Right hindlimb (tissue), 1 donor: ENCODE data around the gene ZNHIT3.

ENCODE experiments used
- DNase-seq: peaks from one replicate; pipeline ENCODE4 v3.0.0-alpha.2; 2018

ZNHIT3 gene

GRCh38 chr17:36515837-36516236, 29.4 kb downstream of the ZNHIT3 start:
- DNase-seq = no peak

DNA sequence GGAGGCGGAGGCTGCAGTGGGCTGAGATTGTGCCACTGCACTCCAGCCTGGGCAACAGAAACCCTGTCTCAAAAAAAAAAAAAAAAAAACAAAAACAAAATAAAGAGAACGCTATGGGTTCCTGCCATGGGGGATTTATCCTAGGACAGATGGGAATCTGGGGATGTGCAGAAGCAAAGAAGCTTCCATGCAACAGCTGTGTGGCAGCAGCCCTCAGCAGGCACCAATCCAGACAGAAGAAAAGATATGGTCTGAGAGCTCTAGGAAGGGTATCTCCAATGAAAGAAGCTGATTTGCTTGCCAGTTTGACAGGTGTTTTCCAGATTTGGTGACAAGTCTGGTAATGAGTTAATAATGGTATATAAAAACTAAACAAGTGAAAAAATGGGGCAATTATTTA, 36.6 kb downstream of the ZNHIT3 start:
- DNase-seq = peak; percentile 51

DNA sequence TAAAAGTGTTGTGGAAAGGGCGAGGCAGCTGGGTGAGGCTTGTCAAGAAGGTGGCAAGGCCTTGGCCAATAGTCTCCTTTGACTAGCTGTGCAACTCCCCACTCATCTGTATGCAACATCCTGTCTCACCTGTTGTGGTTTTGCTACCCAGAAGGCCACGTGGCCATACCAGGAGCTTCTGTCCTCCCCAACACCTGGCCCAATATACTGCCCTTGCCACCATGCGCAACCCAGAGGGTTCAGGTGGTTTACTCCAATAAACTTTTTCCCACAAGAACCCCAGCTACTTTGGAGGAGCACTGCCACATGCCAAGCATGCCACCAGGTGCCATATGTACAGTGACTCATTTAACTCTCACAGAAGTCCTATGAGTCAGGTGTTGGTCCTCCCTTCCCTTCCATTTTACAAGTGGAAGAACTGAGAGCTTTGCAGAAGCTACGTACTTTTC, 38.0 kb downstream of the ZNHIT3 start:
- no peak for DNase-seq

GRCh38 chr17:36525113-36525512, 38.6 kb downstream of the ZNHIT3 start:
- DNase-seq = no peak

- DNase-seq = no peak
Measured at GRCh38 chr17:36525888-36526287, 39.4 kb downstream of the ZNHIT3 start.

DNA sequence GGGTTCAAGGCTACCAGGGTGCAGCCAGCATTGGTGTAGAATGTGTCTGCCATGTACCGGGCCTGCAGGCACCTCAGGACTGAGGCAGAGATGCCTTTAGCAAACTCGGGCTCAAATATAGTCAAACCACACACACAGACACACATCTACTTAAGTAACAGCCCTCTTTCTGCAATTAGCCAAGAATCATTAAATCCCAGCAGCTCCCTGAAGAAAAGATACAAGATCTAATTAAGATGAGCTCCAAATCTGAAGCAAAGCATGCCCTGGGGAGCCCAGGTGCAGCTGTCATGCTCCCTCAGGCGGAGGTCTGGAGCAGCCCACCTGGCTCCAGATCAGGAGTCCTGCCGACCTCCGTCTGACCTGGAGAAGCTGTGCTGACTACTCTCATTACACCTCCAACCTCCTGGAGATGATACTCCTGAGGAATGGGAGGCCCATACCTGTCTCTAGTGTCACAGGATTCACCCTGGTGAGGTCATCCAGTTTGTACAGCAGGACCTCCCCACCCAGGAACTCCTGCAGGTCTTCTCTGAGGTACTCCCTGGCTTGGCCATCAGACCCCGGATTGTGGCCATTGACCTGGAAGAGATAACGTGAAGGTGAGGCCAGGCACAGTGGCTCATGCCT, 41.3 kb downstream of the ZNHIT3 start:
- DNase-seq = no peak

GRCh38 chr17:36529121-36529520, 42.6 kb downstream of the ZNHIT3 start:
- DNase-seq = no peak

- DNase-seq = no peak
Measured at GRCh38 chr17:36532435-36532975, 46.0 kb downstream of the ZNHIT3 start.

- DNase-seq = peak; percentile 71
Measured at GRCh38 chr17:36533935-36534839, 47.7 kb downstream of the ZNHIT3 start.

DNA sequence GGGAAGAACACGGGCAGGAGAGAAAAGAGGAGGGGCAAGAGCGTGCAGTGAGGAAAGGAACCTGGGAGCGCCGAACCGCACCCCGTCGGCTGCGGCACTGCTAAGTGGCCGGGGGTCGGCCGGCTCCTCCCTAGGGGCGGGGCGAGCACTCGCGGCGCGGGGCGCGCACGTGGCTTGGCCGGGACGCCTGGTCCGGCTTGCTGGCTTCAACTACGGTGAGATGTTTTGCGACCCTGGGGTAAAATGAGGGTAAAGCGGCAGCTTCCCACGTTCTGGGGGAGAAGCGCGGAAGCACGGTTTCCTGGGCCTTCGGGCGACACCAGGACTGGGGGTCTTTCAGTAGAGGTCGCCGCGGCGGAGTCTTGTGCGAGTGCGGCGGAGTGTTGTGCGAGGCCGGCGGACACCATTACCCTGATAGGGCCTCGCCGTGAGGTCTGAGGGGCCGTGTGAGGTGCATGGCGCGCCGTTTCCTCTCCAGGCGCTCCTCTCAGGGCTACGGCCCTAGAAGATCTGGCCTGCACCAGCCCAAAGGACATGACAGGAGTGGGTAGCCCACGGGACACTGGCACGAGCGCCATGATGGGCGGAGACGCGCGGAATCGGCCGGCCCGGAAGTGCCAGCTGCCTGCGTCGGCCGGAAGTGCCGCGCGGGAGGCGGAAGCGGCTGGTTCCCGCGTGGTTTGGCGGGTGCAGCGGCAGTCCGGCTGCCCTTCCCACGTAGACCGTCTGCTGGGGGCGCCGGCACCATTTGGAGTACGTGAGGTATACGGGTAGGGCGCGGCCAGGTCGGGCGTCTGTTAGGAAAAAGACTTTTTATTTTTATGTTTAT, 48.6 kb downstream of the ZNHIT3 start, which contains the start of the genes MYO19 and PIGW:
TSS of gene MYO19 (minus strand) at position 29 of the 829 bp plus-strand sequence. CDS start 2,330 bp downstream, outside the sequence.
TSS of gene PIGW (plus strand) at position 148 of the 829 bp plus-strand sequence. CDS start 2,115 bp downstream, outside the sequence.
- DNase-seq = peak; percentile 93

DNA sequence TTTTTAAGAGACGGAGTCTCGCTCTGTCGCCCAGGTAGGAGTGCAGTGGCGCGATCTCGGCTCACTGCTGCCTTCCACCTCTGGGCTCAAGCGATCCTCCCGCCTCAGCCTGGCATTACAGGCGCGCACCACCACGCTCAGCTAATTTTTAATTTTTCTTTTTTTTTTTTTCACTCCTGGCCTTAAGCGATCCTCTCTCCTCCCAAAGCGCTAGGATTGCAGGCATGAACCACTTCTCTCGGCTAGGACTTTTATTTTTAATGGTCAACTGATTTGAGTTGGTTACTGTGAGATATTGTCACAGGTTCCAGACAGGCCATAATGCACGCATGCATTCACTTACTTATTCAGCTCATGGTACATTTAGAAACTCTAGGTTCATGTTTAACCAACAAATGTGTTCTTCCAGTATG, 49.2 kb downstream of the ZNHIT3 start:
- DNase-seq = no peak

DNA sequence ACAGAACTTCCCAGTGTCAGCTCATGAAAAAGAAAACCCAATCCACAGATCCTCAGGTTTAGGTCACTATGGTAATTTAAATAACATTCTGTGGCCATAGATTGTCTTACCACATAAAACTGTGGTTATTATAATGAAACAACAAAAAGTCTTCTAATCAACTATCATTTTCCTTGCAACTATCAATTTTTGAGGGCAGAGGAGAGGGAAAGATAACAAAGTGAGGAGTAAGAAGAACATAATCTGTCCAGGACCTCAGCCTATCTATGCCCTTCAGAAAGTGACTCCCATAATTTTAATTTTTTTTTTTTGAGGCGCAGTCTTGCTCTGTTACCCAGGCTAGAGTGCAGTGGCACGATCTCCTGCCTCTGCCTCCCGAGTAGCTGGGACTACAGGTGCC, 54.2 kb downstream of the ZNHIT3 start:
- DNase-seq = no peak

DNA sequence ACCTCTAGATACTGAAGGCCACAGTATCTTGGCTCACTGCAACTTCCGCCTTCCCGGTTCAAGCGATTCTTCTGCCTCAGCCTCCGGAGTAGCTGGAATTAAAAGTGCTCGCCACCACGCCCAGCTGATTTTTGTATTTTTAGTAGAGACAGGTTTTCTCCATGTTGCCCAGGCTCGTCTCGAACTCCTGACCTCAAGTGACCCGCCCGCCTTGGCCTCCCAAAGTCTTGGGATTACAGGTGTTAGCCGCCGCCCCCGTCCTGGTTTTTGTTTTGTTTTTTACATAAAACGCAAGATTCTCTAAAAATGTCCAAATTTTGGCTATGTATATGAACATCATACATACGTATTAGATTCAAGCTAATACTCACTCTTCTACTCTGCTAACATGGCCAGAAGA, 56.3 kb downstream of the ZNHIT3 start:
- no peak for DNase-seq

GRCh38 chr17:36544044-36544306, 57.5 kb downstream of the ZNHIT3 start:
- DNase-seq = peak; percentile 53

DNA sequence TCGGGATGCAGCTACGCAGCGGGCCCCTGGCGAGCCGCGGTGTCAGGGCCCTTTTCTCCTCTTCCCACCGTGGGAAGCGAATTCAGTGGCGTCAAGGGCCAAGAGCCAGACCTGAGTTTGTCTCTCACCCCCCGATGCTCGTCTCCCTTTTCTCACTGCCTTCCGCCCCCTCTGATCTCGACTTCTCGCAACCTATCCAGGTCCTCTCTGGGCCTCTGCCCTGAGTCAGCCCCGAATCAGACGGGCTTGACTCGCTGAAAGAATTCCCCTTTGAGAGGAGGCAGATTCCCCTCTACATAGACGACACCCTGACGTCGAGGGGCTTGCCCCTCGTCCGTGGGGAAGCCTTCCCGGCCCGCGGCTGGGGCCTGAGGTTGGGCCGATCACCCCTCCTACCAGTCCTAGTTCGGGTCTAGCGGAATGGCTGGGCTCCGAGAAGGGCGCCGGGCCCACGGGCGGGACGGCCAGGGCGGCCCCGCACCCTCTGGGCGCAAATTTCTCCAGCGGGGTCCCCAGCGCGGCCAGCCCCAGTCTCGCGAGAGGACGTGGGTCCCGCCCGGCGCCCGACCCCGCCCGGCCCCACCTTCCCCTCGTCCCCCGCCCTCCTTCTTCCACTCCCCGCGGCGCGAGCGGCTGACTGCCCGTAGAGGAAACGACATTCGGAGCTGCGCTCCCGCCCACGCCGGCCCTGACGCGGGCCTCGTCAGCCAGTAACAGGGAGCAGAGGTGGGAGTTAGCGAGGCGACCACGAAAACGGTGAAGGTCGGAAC, 58.0 kb downstream of the ZNHIT3 start, which contains the start of gene GGNBP2:
TSS of gene GGNBP2 (plus strand) at position 613 of the 770 bp plus-strand sequence. CDS start 806 bp downstream, outside the sequence.
- peak; percentile 97 for DNase-seq

DNA sequence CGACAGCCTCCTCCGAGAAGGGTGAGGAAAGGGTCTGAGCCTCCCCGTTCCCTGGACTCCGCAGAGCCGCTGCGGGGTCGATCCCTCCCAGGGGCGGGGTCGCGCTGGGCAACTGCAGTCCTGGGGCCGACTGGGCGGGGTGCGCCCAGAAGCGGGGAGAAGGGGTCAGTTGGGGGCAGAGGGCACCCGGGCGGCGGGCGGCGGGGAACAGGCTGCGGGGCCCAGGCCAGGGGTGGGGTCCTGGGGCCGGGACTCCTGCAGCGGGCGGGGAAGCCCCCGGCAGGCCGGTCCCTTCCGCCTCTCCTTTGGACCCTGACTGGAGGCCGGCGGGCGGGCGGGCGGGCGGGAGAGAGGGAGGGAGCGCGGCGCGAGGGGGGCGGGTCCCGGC, 58.6 kb downstream of the ZNHIT3 start:
- DNase-seq = no peak
